Fibroblast of lung (primary cell): ENCODE data around the gene DDX39B. TPM values are rescaled to one million over a fixed set of nuclear protein-coding genes. Genes with fewer than 3 reads are reported as not detected.
"Not testable (repeated sequence)": the region's sequence is repeated elsewhere in the genome, so short reads cannot be mapped to it uniquely, and the experiment has no call there.

Source experiments
- DNase-seq, 2 donors: peaks; one replicate each; pipeline versions ENCODE4 v3.0.0 to v3.0.0-alpha.2; 2010; ENCODE audit warnings: low read depth in 2 of 2
- H2AFZ ChIP-seq: 2 replicates; pipeline ENCODE4 v1.5.1; 2012; ENCODE audit warnings: low read length, control low read depth, inconsistent platforms
- H3K27ac ChIP-seq: 2 replicates; pipeline ENCODE4 v1.5.1; 2011; ENCODE audit warnings: low read length, control low read depth; ENCODE audit not compliant: insufficient read depth
- H3K27me3 ChIP-seq: 2 replicates; pipeline ENCODE4 v1.5.1; 2011; ENCODE audit warnings: mild to moderate bottlenecking, low read length; ENCODE audit not compliant: control insufficient read depth, insufficient read depth
- H3K36me3 ChIP-seq: 2 replicates; pipeline ENCODE4 v1.5.1; 2011; ENCODE audit warnings: low read length; ENCODE audit not compliant: control insufficient read depth, insufficient read depth
- H3K4me1 ChIP-seq: 2 replicates; pipeline ENCODE4 v1.5.1; 2011; ENCODE audit warnings: low read length; ENCODE audit not compliant: control insufficient read depth, insufficient read depth; ENCODE audit errors: extremely low read depth
- H3K4me2 ChIP-seq: 2 replicates; pipeline ENCODE4 v1.5.1; 2011; ENCODE audit warnings: low read length, control low read depth; ENCODE audit not compliant: insufficient read depth; ENCODE audit errors: extremely low read depth
- H3K4me3 ChIP-seq, 4 experiments: fragments of 200-600 bp in 1 of 4; sonication (generic) in 1 of 4; replicated peaks in 1 of 4; 2 replicates each; pipeline ENCODE4 v1.5.1; 2011 to 2016; ENCODE audit warnings: low read length in 4 of 4, low read depth in 3 of 4, mild to moderate bottlenecking in 3 of 4, control low read depth in 2 of 4, inconsistent platforms in 1 of 4, mixed read lengths in 1 of 4; ENCODE audit not compliant: insufficient read depth in 1 of 4; ENCODE audit errors: control extremely low read depth in 1 of 4
- H3K79me2 ChIP-seq: 2 replicates; pipeline ENCODE4 v1.5.1; 2012; ENCODE audit warnings: mild to moderate bottlenecking, low read length, inconsistent platforms; ENCODE audit not compliant: control insufficient read depth, insufficient read depth
- H3K9ac ChIP-seq: 2 replicates; pipeline ENCODE4 v1.5.1; 2011; ENCODE audit warnings: mild to moderate bottlenecking, low read length, control low read depth; ENCODE audit not compliant: insufficient read depth
- H3K9me3 ChIP-seq: 2 replicates; pipeline ENCODE4 v1.5.1; 2012; ENCODE audit warnings: low read depth, low read length; ENCODE audit not compliant: control insufficient read depth, insufficient read depth
- H4K20me1 ChIP-seq: 2 replicates; pipeline ENCODE4 v1.5.1; 2011; ENCODE audit warnings: low read length; ENCODE audit not compliant: control insufficient read depth, insufficient read depth; ENCODE audit errors: extremely low read depth
- CTCF ChIP-seq, 2 donors: IDR thresholded peaks in 1 of 2; conservative IDR thresholded peaks in 1 of 2; 1 replicate in 1 of 2; 2 replicates in 1 of 2; pipeline ENCODE4 v1.5.1; 2011 to 2012; ENCODE audit warnings: low read length in 2 of 2, control low read depth in 1 of 2, inconsistent platforms in 1 of 2, low read depth in 1 of 2, mild to moderate bottlenecking in 1 of 2
- EZH2 ChIP-seq: IDR thresholded peaks from 2 replicates; pipeline ENCODE4 v1.5.1; 2012; ENCODE audit warnings: low read length, control low read depth, mild to moderate bottlenecking; ENCODE audit errors: missing control alignments
- polyA plus RNA-seq, 2 donors: library from polyadenylated mRNA; depleted of rRNA in 1 of 2; stranded (reverse) in 1 of 2; unstranded in 1 of 2; fragments of >200 nt; gene quantifications; 2 replicates each; pipeline ENCODE4 v1.2.1, GENCODE V29; 2011 to 2012; ENCODE audit warnings: missing spikeins in 1 of 2
- total RNA-seq: library from RNA; depleted of rRNA; stranded (reverse); fragments of >200 nt; gene quantifications from 2 replicates; pipeline ENCODE4 v1.2.1, GENCODE V29; 2014

Gene DDX39B
- total and polyA plus RNA-seq, 2 donors (not counting 1 experiment from before 2014, with no cell fraction given), result 323 to 370 TPM

- H3K9ac ChIP-seq, result peak within 1 kb of the TSS; percentile 49
- H3K4me2 ChIP-seq, result peak within 1 kb of the TSS; percentile 93
- no peaks in the 10 kb centered on the region for H3K27me3 ChIP-seq
Measured at GRCh38 chr6:31497531-31498476, 44.0 kb downstream of the DDX39B start, which contains the start of gene MICB. TSS of gene MICB (plus strand) at chr6:31498145. CDS start at chr6:31498194, 49 bp downstream.

DNA sequence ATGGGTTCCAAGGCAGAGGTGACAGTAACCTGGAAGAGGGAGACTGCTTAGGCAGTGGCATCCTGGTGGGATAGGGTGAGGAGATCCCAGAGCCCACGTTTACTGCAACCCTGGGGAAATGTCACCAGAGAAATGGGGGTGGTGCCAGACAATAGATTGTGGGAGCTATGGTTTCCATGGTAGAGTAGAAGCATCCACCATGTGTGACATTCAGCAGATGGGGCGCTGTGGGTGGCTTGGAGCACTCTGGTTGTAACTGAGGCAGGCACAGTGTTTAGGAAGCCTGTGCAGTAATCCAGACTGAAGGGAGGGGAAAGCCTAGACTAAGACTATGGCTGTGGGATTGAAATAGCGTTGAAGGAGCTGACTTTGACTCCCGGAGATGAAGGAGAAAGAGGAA is 45.0 kb downstream of the DDX39B start:
- peak overlapping the region; percentile 63 for H3K27ac ChIP-seq
- not testable (repeated sequence) for H3K9ac ChIP-seq, H3K9me3 ChIP-seq, H2AFZ ChIP-seq, DNase-seq, H3K27me3 ChIP-seq, H4K20me1 ChIP-seq, H3K36me3 ChIP-seq
- H3K79me2 ChIP-seq, result peaks cover 41% of the 10 kb centered on the region
- H3K4me1 ChIP-seq, result peaks cover 13% of the 10 kb centered on the region
- H3K4me3 ChIP-seq, result peak overlapping the region; percentile 52 to 67 (median 55)
- H3K4me2 ChIP-seq, result peak overlapping the region; percentile 89

More at GRCh38 chr6:31497531-31498476, 44.0 kb downstream of the DDX39B start, which contains the start of gene MICB:
- Histone ChIP-seq H4K20me1 (no peaks in the 10 kb centered on the region), H3K36me3 (no peaks in the 10 kb centered on the region), H3K4me3 (peak within 1 kb of the TSS; percentile 52 to 67 (median 55)), H3K9me3 (no peaks in the 10 kb centered on the region), H3K27ac (peak within 1 kb of the TSS; percentile 63), H3K4me1 (peaks cover 13% of the 10 kb centered on the region), H2AFZ (peak within 1 kb of the TSS; percentile 81), H3K79me2 (peaks cover 43% of the 10 kb centered on the region)
- peak; percentile 68 to 78 for DNase-seq
- TF ChIP-seq EZH2, result no peak
- no peak for TF ChIP-seq CTCF (conservative IDR thresholded peaks at IDR 0.05 in 1 of 2, IDR thresholded peaks at IDR 0.05 in 1 of 2; ENCODE audit: low read depth in 1 of 2, low read length in 2 of 2)

- no peak overlapping the region for H2AFZ ChIP-seq
- H4K20me1 ChIP-seq, result no peaks in the 10 kb centered on the region
- H3K4me3 ChIP-seq, result peak overlapping the region; percentile 64 to 84 (median 74)
- H3K4me2 ChIP-seq, result peak overlapping the region; percentile 98
- peaks cover 13% of the 10 kb centered on the region for H3K4me1 ChIP-seq
- peak; percentile 51 to 57 for DNase-seq
- no peaks in the 10 kb centered on the region for H3K36me3 ChIP-seq
- no peaks in the 10 kb centered on the region for H3K27me3 ChIP-seq
- peak overlapping the region; percentile 88 for H3K27ac ChIP-seq
- H3K79me2 ChIP-seq, result peaks cover 34% of the 10 kb centered on the region
- H3K9me3 ChIP-seq, result no peaks in the 10 kb centered on the region
- TF ChIP-seq CTCF (conservative IDR thresholded peaks at IDR 0.05 in 1 of 2, IDR thresholded peaks at IDR 0.05 in 1 of 2; ENCODE audit: low read depth in 1 of 2, low read length in 2 of 2) (no peak), EZH2 (no peak)
- no peak overlapping the region for H3K9ac ChIP-seq
Measured at GRCh38 chr6:31495580-31495979, 46.2 kb downstream of the DDX39B start.
